Stimulated activated CD8-positive, alpha-beta memory T cell treated with anti-CD3 and anti-CD28 coated beads, Interleukin-7, amount 100 ng/mL, for 24 hours (primary cell): ENCODE measurements around the gene ANGPTL8.

Source experiments
- DNase-seq: peaks from one replicate; pipeline ENCODE4 v3.0.0-alpha.2; 2020; ENCODE audit warnings: low read depth

Gene ANGPTL8, protein sequence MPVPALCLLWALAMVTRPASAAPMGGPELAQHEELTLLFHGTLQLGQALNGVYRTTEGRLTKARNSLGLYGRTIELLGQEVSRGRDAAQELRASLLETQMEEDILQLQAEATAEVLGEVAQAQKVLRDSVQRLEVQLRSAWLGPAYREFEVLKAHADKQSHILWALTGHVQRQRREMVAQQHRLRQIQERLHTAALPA

DNA sequence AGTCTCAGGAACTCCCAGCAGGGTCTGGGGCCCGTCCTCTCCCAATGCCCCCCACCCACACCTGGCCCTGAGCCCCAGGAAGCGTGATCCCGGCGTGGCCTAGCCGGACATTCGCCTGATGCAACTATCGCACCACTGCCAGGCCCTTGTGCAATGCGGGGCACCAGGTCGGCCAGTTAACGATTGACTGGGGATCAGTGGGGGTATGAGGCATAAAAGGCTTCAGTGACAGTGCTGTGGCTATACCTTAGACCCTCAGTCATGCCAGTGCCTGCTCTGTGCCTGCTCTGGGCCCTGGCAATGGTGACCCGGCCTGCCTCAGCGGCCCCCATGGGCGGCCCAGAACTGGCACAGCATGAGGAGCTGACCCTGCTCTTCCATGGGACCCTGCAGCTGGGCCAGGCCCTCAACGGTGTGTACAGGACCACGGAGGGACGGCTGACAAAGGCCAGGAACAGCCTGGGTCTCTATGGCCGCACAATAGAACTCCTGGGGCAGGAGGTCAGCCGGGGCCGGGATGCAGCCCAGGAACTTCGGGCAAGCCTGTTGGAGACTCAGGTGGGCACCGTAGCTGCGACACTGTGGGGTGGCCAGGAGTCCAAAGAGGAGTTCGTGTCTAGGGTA, at the start of gene ANGPTL8:
Gene ANGPTL8 (plus strand): TSS at position 243 of the 624 bp plus-strand sequence. CDS start 19 bp downstream, at position 262.
- DNase-seq, result no peak

DNA sequence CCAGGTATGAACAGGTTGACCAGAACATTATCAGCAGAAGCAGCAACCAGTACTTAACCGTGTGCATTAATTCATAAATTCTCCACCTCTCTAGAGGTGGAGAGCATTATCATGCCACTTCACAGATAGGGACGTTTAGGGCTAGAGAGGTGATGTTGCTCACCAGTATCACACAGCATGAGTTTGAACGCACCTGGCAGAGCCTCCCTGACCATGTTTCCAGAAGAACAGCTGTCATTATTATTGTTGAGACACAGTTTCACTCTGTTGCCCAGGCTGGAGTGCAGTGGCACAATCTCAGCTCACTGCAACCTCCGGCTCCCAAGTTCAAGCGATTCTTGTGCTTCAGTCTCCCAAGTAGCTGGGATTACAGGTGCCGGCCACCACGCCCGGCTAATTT, 48.9 kb upstream of the ANGPTL8 start:
- no peak for DNase-seq

DNA sequence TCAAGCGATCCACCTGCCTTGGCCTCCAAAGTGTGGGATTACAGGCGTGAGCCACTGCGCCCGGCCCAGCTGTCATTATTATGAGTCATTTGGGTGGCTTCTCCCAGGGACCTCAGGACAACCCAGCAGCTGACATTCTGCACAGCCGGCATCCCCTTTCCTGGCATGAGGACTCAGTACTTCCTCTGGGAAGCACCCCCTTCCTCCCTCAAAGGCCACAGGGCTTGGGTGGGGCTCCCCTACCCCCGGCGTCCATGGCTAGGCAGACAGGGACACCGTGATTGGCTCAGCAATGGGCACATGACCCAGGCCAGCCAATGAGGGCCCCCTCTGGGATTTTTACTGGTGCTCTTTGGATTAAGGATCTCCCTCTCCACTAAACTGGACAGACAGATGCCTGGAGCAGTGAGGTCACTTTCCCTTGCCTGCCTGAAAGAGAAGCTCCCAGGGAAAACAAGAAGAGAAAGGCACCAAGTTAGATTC, 48.1 kb upstream of the ANGPTL8 start:
- DNase-seq, result no peak

DNA sequence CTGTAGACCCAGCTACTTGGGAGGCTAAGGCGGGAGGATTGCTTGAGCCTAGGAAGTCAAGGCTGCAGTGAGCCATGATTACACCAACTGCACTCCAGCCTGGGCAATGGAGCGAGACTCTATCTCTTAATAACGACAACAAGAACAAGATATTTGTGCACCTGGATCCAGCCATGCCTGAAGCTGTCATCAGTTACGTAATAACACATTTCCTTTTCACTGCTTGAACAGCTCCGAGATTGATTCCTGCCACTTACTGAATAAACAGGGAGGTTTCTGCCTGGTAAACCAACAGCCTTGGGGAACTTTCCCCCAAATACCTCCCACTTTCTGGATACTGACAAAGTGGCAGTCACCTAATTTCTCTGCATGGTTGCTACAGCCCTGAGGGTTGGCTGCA, 47.5 kb upstream of the ANGPTL8 start:
- DNase-seq, result no peak

DNA sequence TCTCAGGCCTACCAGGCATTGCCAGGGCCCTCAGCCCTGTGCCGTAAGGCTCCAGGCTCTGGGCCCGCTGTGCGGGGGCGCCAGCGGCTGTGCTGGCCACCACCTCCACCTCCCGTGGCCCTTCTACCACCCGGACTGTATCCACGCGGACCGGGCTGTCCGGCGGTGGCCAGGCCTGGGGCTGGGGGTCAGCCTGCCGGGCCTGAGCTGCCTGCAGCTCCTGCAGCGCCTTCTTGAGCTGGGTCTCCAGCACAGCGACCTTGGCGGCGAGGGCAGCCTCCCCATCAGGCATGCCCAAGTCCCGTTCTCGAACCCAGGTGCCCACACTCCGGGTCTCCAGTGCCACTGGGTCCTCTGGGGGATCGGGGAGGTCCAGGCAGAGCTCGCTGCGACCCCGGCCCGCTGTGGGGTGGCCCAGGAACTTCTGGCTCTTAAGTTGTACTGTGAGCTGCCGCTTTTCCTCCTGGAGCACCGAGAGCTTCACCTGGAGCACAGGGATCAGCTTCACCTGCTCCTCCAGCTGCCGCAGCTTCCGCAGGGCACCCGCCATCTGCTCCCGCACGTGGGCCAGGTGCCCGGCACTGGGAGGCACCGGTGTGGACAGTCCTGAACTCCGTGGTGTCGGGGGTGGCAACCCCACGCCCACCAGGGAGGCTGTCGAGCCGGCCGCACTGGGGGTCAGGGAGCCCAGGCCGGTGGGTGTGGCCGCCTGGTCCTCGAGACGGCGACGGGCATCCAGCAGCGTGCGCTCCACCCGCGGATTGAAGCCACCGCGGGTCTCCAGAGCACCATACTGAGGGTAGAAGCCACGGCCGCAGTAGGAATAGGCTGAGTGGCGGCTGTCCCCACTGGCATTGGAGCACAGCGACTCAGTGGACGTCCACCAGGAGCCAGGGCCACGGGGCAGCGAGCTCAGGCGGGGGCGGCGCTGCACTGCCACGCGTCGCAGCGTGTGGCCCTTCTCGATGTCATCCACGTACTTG, 46.2 kb upstream of the ANGPTL8 start:
- DNase-seq, result no peak

DNA sequence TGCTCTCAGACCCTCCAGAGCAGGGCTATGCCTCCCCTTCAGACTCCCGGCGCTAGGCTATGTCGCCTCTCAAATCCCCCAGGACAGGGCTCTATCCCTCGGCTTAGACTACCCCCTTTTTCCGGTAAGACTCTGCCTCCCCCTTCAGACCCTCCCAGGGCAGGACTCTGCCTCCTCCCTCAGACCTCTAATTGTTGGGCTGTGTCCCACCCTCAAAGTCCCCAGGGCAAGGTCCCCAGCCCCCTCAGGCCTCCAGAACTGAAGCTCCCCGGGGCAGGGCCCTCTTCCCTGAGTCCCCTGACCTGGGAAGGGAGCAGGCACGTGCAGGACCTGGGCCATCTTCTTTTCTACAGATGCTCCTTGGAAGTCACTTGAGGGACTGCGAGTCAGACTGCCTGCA, 45.2 kb upstream of the ANGPTL8 start:
- DNase-seq, result no peak

DNA sequence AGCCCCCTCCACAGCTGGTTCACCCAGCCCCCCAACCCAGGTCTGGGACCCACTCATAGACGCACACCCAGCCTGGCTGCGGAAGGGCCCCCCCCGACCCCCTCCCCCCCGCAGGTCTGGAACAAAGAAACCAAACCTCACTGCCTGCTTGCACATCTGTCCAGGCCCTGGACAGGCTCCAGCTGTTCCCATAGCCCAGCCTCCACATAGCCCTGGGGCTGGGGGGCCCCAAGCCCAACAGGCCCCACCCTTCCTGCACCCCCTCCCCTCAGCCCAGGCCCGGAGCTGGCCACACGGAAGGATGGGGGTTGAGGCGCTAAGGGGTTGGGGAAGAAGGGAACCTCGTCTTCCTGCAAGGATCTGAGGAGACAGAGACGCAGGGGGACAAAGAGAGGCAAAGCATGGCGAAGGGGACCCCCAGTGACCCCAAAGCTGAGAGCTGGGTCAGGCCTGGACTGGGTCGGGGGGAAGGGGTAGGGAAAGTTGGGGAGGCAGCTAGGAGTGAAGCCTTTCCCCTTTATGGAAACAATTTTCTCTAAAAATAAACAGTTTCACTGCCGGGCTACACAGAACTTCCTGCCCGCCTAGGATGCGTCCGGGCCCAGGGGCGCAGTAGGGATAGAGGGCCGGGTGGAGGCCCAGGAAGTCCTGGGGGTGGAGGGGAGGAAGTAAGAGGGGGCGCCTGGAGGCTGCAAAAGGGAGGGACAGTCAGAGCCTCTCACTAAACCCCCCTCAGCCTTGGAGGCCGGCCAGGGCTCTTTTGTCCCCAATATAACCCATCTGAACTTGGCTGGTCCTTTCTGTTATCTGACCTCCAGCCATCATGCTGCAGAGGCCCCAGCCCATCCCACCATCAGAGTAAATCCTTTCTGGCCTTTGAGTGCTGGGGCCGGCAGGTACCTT, 44.5 kb upstream of the ANGPTL8 start:
- DNase-seq, result no peak

DNA sequence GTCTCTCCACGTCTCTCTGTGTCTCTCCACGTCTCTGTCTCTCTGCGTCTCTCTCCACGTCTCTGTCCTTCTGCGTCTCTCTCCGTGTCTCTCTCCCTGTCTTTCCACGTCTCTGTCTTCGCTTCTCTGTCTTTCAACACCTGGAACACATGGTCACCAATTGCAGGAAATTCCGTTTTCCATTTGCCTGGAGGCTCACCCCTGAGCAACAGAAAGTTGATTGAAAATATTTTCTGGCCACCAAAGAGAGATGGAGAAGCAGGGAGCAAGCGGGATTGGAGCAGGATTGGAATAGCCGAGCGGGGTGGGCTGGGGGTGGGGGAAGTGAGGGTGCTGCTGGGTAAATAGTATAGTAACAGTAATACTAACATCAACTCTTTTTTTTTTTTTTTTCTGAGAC, 43.7 kb upstream of the ANGPTL8 start:
- no peak for DNase-seq

DNA sequence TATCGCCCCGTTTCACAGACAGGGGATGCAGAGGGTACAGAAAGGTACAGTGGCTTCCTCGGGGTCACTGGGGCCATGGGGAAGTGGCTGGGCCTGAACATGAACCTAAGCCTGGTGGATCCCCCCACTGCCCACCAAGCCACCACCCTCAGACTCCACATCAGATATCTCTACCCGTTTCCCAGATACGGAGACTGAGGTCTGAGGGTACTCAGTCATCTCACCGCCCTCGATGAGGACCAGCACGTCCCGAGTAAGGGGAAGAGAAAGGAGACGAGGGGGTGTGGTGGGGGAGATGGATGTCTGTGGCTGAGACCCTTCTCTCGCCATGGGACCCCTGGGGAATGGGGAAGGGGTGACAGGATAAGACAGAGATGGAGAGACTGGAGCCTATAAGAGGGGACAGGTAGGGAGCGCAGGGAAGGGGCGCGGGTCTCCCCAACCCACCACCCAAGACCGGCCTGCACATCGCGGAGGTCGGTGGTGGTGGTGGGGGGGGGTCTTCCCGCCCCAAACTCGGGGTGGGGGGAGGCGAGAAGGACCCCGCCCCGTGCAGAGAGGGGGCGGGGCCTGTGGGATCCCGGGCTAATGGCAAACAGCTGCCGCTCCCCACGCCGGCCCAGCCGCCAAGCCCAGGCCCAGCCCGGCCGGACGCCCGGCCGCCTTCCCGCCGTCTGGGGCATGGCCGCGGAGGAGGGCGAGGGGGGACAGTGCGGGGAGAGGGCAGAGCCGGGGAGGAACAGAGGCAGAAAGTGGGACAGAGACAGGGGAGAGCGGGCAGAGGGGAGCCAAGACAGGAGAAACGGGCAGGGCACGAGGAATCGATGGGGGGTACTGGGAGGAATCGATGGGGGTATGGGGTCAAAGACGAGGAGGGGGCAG, 42.8 kb upstream of the ANGPTL8 start:
- no peak for DNase-seq

DNA sequence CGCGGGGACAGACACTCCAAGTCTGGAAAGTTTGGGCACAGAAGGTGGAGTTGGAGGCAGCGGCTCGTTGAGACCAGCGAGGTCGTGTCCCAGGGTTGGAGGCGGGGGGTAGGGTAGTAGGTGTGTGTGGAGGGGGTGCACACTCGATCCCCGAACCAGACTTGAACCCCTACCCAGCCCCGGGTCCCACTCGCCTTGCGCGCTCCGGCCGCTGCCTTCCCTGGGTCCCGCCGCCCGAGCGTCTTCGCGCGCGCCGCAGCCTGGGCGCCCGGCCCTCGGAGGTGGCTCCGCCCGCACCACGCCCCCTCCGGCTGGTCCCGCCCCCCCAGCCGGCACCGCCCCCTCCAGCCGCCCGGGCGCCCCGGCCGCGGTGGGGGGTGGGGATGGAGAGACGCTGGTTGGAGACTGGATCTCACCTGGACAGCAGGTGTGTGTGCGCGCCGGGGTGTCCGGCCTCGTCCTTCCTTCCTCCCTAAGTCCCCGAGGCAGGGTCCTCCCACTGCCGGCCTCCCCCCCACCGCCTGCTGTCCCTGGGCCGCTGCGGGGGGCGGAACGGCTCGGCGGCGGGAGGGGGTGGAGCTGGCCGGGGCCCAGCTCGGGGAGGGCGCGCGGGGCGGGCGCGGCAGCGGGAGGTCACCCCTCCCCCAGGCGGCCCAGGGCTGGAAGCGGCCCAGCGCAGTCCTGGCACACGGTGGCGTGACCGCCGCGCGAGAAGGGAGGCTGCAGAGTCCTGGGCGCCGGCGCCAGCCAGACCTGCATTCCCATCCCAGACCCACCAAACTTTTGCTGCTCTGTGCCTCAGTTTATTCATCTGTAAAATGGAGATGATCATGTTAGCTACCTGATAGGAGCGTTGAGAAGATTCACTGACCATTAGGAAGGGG, 41.9 kb upstream of the ANGPTL8 start, which contains the start of gene KANK2:
Gene KANK2 (minus strand): TSS at position 255 of the 884 bp plus-strand sequence. CDS start 3,034 bp downstream, outside the sequence.
- peak; percentile 42 for DNase-seq

DNA sequence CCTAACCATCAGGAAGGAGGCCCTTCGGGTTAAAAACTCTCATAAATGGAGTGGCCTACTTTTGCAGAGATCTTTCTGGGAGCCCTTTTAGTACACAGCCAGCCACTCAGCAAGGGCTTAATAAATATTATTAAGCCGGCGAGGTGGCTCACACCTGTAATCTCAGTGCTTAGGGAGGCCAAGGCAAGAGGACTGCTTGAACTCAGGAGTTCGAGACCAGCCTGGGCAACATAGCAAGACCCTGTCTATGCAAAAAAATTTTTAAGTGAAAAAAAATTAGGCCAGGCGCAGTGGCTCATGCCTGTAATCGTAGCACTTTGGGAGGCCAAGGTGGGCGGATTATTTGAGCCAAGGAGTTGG, 41.3 kb upstream of the ANGPTL8 start:
- no peak for DNase-seq

DNA sequence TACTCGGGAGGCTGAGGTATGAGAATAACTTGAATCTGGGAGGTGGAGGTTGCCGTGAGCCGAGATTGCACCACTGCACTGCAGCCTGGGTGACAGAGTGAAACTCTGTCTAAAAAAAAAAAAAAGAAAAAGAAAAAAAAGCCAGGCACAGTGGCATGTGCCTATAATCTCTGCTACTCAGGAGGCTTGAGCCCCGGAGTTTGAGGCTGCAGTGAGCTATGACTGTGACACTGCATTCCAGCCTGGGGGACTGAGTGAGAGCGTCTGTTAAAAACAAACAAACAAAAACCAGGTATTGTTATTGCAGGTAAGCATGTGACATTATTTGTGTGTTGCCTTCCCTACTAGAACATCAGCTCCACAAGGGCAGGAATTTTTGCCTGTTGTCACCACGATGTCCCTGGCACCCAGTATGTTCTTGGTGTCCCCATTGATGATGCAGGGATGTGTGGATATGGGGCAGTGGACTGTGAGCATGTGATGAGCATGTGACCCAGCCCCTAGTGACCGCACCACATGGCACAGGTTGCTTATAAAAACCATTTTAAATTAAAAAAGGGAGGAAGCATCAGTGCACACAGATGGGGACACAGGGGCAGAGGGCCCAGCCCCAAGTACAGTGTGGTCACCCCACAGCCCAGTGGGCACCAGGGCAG, 40.5 kb upstream of the ANGPTL8 start:
- DNase-seq, result no peak

DNA sequence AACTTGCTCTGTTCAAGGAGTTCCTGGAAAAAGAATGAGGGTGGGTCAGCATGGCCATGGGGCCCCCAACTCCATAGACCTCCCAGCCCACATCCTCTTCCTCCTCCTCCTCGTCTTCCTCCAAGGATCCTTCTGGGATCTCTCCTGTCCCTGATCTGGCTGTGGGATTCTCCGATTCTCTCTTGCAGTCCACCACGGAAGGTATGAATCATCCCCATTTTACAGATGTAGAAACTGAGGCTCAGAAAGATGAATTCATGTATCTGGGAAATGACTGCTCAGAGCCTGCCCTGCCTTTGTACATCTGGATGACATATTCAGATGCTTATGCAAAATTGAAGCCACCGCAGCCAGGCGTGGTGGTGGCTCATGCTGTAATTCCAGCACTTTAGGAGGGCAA, 39.9 kb upstream of the ANGPTL8 start:
- no peak for DNase-seq

DNA sequence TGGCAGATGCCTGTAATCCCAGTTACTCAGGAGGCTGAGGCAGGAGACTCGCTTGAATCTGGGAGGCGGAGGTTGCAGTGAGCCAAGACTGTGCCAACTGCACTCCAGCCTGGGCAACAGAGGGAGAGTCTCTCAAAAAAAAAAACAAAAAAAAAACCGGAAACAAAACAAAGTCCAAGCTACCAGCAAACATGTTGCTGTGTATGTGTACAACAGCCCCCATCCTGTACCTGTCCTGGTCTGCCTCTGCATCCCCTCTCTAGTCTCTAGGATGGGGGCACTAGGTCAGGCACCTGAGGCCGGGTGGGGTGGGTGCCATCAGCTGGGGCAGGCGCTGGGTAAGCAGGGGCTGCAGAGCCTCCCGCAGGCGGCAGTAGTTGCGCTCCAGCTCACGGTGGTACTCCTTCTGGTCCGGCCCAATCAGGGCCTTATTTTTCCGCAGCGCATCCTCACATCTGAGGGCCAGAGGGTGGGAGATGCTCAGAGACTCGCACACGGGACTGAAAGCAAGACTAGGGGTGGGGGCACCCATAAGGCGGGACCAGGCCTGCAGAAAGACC, 39.3 kb upstream of the ANGPTL8 start:
- DNase-seq, result no peak

DNA sequence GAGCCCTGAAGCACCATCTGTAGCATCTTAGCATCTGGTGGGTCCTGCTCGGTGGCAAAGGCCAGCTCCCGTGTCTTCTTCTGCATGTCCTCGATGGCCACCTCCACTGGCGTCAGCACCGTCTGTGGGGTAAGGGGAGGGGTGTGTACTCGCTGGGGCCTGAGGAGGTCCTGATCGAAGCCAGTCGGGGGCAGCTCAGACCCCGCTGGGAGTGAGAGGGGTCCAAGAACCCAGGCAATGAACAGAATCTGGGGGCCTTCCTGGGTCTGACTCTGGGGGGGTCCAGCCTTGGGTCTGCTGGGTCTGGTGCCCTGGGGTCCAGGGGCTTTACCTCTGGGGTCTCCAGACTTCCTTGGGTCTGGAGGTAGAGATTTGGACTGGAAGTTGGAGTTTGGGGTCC, 38.5 kb upstream of the ANGPTL8 start:
- DNase-seq, result no peak

DNA sequence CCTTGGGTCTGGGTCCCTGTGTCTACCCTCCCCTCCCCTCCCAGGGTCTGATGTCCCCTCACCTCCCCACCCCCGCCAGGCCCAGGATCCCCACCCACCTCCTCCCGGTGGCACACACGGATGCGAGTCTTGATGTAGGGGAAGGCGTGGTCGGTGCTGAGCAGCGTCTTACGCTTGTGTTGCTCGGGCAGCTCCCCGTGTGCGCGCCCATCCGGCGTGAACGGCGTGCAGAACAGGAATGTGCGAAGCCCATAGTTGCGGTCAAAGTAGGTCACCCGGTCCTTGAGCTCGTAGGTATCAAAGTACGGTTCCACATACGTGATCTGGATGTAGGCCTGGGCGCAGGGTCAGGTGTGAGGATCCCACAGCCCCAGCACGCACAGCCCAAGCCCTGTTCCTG, 37.6 kb upstream of the ANGPTL8 start:
- DNase-seq, result no peak

DNA sequence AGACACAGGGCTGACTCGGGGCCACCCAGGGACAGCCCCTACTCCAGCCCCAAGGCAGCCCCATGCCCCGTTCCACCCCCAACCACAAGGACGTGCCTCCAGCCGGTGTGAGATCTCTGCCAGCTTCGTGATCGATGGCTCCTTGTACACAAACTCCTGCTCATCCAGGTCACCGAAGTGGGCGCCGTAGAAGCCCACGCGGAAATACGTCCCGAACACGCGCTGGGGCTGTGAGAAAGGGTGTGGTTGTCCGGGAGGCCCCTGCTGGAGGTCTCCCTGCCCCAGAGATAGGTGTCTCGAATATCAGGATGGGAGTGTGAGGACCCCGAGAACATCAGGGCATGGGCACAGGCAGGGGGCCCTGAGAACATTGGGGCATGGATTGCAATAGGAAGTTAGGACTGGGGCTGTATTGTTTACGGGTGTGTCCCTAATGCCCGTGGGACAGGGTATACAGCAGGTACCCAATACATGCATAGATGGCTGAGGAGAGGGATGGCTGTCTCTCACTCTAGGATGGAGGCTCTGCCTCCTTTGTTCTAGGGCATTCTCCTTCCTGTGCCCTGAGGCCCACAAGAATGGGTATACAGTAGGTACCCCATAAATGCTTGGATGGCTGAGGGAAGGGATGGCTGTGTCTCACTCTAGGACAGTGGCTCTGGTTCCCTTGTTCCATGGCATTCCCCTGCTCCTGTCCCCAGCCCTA, 36.8 kb upstream of the ANGPTL8 start:
- DNase-seq, result no peak
